ENCODE measurements around the gene PHLDA2. TPM values are rescaled to one million over a fixed set of nuclear protein-coding genes. Genes with fewer than 3 reads are reported as not detected.

The PHLDA2 gene
- total RNA-seq, 3 donors from 2014 or later, result 8.9 to 25.6 (median 23.9) TPM

DNA sequence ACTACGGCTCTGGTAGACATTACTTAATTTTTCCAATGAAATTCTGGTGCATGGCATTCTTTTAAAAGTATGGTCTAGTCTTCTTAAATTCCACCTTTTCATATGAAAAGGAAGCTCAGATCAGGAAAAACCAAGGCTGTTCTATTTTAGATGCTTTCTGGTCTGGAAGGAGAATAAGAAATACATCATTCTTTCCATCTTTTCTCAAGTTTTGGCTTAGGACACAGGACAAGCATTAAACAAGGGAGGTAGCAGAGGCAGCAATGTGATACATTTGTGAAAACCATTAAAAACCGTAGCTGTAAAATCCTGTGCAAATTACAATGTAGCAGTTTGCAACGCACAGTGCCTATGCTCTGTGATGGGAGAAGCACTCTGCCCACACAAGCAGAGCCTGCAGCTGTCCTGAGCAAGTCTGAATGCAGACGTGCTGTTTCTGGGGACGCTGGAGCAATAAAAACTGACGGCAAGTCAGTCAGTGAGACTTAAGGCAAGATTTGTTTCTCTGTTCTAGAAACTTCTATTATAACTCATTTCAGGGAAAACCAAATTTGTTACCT lies 39.2 kb upstream of the PHLDA2 start:
- no peak for DNase-seq
- Histone ChIP-seq H3K36me3 (ENCODE audit: low read depth) (peaks cover 41% of the 10 kb centered on the region), H3K4me1 (ENCODE audit: low read depth) (no peaks in the 10 kb centered on the region), H3K4me3 (no peak overlapping the region), H3K9me3 (no peaks in the 10 kb centered on the region)
- TF ChIP-seq, protein P1, sequence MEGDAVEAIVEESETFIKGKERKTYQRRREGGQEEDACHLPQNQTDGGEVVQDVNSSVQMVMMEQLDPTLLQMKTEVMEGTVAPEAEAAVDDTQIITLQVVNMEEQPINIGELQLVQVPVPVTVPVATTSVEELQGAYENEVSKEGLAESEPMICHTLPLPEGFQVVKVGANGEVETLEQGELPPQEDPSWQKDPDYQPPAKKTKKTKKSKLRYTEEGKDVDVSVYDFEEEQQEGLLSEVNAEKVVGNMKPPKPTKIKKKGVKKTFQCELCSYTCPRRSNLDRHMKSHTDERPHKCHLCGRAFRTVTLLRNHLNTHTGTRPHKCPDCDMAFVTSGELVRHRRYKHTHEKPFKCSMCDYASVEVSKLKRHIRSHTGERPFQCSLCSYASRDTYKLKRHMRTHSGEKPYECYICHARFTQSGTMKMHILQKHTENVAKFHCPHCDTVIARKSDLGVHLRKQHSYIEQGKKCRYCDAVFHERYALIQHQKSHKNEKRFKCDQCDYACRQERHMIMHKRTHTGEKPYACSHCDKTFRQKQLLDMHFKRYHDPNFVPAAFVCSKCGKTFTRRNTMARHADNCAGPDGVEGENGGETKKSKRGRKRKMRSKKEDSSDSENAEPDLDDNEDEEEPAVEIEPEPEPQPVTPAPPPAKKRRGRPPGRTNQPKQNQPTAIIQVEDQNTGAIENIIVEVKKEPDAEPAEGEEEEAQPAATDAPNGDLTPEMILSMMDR (IDR thresholded peaks at IDR 0.05), result no peak
- intact Hi-C loops (cut with DNase I, micrococcal nuclease), result no loop called here
- ATAC-seq, result no peak

GRCh38 chr11:2964782-2965181 lies 35.6 kb upstream of the PHLDA2 start:
- TF ChIP-seq, protein P1 (IDR thresholded peaks at IDR 0.05), result no peak
- Histone ChIP-seq H3K36me3 (ENCODE audit: low read depth) (peaks cover 28% of the 10 kb centered on the region), H3K4me1 (ENCODE audit: low read depth) (no peaks in the 10 kb centered on the region), H3K4me3 (no peak overlapping the region), H3K9me3 (no peaks in the 10 kb centered on the region)
- DNase-seq (no peak), ATAC-seq (no peak)
- intact Hi-C loops (cut with DNase I, micrococcal nuclease), result no loop called here

DNA sequence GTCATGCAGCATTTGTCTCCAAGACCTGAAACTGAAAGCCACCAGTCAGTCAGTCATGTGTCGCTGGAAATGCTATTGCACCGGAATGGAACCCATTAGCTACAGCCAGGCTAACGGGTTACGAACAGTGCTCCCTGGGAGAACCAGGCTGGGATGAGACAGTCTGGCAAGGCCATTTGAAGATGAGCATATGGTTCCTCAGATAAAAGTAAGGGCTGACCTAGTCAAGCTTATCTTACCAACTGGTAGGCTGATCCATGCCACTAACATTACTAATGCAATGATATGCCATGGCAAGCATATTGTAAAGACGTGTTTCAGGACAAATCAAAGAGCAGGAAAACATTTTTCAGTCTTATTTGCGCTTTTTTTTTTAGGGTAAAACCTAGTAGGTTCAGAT lies 34.5 kb upstream of the PHLDA2 start:
- TF ChIP-seq, protein P1 (IDR thresholded peaks at IDR 0.05), result no peak
- no peak for DNase-seq
- Histone ChIP-seq H3K9me3 (no peaks in the 10 kb centered on the region), H3K4me1 (ENCODE audit: low read depth) (no peaks in the 10 kb centered on the region), H3K4me3 (no peak overlapping the region), H3K36me3 (ENCODE audit: low read depth) (peaks cover 30% of the 10 kb centered on the region)
- intact Hi-C loops (cut with DNase I, micrococcal nuclease), result no loop called here
- ATAC-seq, result no peak

- Histone ChIP-seq H3K4me3 (no peak overlapping the region), H3K36me3 (ENCODE audit: low read depth) (peaks cover 30% of the 10 kb centered on the region), H3K9me3 (no peaks in the 10 kb centered on the region), H3K4me1 (ENCODE audit: low read depth) (no peaks in the 10 kb centered on the region)
- ATAC-seq (no peak), DNase-seq (no peak)
- TF ChIP-seq, protein P1 (IDR thresholded peaks at IDR 0.05), result no peak
- intact Hi-C loops (cut with DNase I, micrococcal nuclease), result no loop called here
Observed at GRCh38 chr11:2963112-2963754, 34.0 kb upstream of the PHLDA2 start.

- intact Hi-C loops (cut with DNase I, micrococcal nuclease), result no loop called here
- H3K4me3 ChIP-seq, result no peak overlapping the region
- ATAC-seq, result no peak
- DNase-seq, result no peak
- H3K36me3 ChIP-seq (ENCODE audit: low read depth), result peaks cover 24% of the 10 kb centered on the region
- no peaks in the 10 kb centered on the region for H3K4me1 ChIP-seq (ENCODE audit: low read depth)
- TF ChIP-seq, protein P1 (IDR thresholded peaks at IDR 0.05), result no peak
- H3K9me3 ChIP-seq, result no peaks in the 10 kb centered on the region
Observed at GRCh38 chr11:2961080-2961479, 31.9 kb upstream of the PHLDA2 start.
